Choroid plexus epithelial cell (primary cell): Measurements from ENCODE around the gene STK31.
A peak's percentile ranks its signal among the peaks of the same experiment; 100 is the strongest.

ENCODE experiments used
- DNase-seq: peaks from one replicate; pipeline ENCODE4 v3.0.0-alpha.2; 2010; ENCODE audit warnings: low read depth
- H3K4me3 ChIP-seq: 2 replicates; pipeline ENCODE4 v1.5.1; 2011; ENCODE audit warnings: low read depth, mild to moderate bottlenecking, control low read depth, low read length, moderate library complexity
- CTCF ChIP-seq: conservative IDR thresholded peaks from 2 replicates; pipeline ENCODE4 v1.5.1; 2011; ENCODE audit warnings: low read depth, mild to moderate bottlenecking, control low read depth, inconsistent platforms, low read length, moderate library complexity

The STK31 gene

DNA sequence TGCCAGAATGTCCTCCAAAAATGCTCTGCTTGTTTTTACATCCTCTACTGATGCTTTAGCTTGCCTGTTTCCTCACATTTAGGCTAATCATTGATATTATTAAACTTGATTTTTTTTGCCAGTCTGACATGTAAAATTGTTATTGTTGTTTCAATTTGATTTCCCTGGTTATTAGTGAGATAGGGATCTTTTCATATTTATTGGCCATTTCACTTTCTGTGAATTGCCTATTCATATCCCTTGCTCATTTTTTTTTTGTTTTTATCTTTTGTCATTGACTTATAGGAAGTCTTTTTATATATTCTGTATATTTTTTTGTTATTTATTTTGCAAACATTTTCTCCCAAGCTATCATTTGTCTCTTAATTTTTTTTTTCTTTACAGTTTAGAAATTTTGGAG lies 16.8 kb upstream of the STK31 start:
- no peak for TF ChIP-seq CTCF
- no peak for DNase-seq
- H3K4me3 ChIP-seq: no peak overlapping the region

GRCh38 chr7:23696916-23697441 lies 13.0 kb upstream of the STK31 start:
- peak; percentile 85 for TF ChIP-seq CTCF
- no peak overlapping the region for H3K4me3 ChIP-seq
- DNase-seq: peak; percentile 81

- no peak overlapping the region for H3K4me3 ChIP-seq
- no peak for TF ChIP-seq CTCF
- DNase-seq: no peak
Observed at GRCh38 chr7:23698822-23699221, 11.2 kb upstream of the STK31 start.

GRCh38 chr7:23700046-23700445 lies 10.0 kb upstream of the STK31 start:
- no peak overlapping the region for H3K4me3 ChIP-seq
- DNase-seq: peak; percentile 21
- TF ChIP-seq CTCF: no peak

- H3K4me3 ChIP-seq: no peak overlapping the region
- no peak for DNase-seq
- TF ChIP-seq CTCF: no peak
Observed at GRCh38 chr7:23709081-23709750, 803 bp upstream of the STK31 start.

- peak; percentile 82 for DNase-seq
- H3K4me3 ChIP-seq: no peak overlapping the region
- TF ChIP-seq CTCF: peak; percentile 52
Observed at GRCh38 chr7:23712368-23713284, 2.6 kb downstream of the STK31 start.
